ENCODE measurements around the gene GAPVD1.

- TF ChIP-seq POLR2A (IDR thresholded peaks at IDR 0.05) (no peak), CTCF (IDR thresholded peaks at IDR 0.05) (no peak)
Observed at GRCh38 chr9:125235804-125236519, 25.7 kb upstream of the GAPVD1 start.
